Hepatocyte (in vitro differentiated cells): ENCODE measurements around the gene SEMA5A.

Experiments used
- CTCF ChIP-seq: fragments of 200-600 bp; sonication (generic); IDR thresholded peaks from 2 replicates; pipeline ENCODE4 v1.5.1; 2016; ENCODE audit warnings: antibody characterized with exemption, mild to moderate bottlenecking; ENCODE audit not compliant: poor library complexity
- EZH2 ChIP-seq: fragments of 200-600 bp; sonication (generic); IDR thresholded peaks from 2 replicates; pipeline ENCODE4 v1.6.1; 2016; ENCODE audit warnings: antibody characterized with exemption, mild to moderate bottlenecking, borderline replicate concordance

GRCh38 chr5:9362600-9362999 is 183.3 kb downstream of the SEMA5A start:
- no peak for TF ChIP-seq CTCF
- TF ChIP-seq EZH2, result no peak
